ENCODE data around the gene COPE.

COPE gene

DNA sequence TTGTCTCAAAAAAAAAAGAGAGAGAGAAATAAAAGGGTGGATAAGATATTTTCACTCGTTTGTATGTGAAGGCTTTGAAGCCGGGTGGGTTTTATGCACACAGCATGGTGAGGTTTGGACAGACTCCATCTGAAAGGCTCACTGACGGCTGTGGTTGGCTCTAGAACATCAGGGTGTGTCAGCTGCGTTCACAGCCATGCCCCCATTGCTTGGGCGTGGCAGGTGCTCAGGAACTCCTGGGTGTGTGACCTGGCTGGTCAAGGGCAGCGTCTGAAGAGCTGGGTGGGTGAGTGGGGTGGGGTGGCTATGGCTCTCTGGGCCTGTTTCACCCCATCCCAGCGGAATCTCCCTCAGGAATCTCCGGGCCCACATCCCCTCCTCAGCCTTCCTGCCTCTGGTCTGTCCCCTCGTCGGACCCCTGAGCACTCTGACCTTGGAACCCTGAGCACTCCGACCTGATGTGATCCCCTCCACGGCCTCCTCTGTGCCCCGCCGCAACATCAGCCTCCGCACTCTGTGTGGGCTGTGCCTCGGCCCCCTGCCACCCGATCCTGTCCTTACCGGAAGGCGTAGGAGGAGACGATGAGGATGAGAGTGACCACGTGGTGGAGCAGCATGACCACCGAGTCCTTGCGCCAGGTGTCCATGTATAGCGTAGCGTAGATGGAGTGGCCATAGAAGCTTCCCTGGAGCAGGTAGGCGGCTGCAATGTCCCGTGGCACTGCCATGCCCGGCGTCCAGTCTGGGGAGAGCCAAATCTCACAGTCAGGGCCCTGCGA is 35.5 kb downstream of the COPE start:
- DNase-seq (ENCODE audit: insufficient read length, low spot score) (no peak), FAIRE-seq (no peak)
- no peak for TF ChIP-seq POLR2A (IDR thresholded peaks at IDR 0.05; ENCODE audit: low read depth, low read length)

DNA sequence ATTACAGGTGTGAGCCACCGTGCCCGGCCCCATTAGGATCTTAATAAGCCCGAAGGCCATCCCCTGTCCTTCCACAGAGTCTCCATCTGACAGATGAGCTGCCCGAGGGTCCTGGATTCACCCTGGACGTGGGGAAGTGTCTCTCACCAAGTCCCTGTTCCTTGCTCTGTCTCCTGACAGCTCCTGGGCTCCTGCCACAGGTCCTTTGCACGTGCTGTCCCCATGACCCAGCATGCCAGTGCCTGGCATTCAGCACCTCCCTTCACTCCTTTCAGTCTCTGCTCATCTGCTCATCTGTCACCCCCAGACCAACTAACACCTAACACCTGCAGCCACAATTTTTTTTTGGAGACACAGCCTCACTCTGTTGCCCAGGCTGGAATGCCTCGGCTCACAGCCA is 37.7 kb downstream of the COPE start:
- no peak for TF ChIP-seq POLR2A (IDR thresholded peaks at IDR 0.05; ENCODE audit: low read depth, low read length)
- FAIRE-seq (no peak), DNase-seq (ENCODE audit: insufficient read length, low spot score) (no peak)

DNA sequence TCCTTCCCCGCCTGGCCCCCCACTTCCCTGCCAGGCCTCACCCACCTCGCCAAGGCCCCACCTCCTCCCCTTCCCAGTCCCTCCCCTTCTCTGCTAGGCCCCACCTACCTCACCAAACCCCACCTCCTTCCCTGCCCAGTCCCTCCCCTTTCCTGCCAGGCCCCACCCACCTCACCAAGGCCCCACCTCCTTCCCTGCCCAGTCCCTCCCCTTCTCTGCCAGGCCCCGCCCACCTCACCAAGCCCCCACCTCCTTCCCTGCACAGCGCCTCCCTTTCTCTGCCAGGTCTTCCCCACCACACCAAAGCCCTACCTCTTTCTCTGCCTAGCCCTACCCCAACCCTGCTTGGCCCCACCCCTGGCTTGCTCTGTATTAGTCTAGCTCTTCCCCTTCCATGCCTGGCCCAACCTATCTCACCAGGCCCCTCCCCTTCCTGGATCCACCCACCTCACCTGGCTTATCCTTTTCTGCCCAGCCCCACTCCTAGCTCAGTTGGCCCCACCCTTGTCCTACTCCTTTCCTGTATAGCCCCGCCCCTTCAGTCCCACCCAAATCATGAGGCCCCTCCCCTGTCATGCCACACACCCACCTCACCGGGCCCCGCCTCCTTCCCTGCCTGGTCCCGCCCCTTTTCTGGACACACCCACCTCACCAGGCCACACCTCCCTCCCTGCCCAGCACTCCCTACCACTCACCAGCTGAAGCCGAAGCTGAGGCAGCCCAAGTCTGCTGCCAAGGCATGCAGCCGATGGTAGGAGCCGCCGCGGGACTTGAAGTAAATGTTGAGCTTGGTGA is 39.4 kb downstream of the COPE start:
- FAIRE-seq (no peak), DNase-seq (ENCODE audit: insufficient read length, low spot score) (no peak)
- no peak for TF ChIP-seq POLR2A (IDR thresholded peaks at IDR 0.05; ENCODE audit: low read depth, low read length)

DNA sequence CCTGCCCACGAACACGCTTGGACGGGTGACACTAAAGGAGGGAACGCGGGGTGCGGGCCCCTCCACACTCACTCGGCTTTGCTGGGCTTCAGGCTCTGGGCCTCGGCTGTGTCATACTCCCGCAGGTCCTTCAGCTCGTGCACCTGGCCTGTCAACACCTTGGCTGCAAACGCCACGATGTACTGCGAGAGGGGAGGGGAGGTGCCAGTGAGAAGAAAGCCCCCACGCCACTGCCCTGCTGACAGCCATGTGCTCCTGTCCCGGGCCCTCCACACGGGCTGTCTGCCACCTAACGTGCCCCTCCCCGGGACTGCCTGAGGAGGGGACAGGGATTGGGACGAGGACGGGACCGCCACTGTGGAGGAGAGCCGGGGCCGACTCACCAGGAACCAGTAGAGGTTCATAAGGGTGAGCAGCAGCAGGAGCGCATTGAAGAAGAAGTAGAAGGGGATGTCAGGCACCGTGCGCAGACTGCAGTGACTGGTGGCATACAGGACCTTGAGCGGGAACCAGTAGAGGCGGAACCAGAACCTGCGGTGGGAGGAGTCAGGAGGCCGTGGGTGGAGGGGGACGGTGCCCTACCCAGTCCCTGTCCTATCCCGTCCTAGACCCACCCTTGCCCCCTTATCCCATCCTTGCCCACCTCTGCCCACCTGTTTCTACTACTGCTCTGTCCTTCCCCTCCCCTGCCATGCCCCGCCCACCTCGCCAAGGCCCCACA is 40.2 kb downstream of the COPE start:
- TF ChIP-seq POLR2A (IDR thresholded peaks at IDR 0.05; ENCODE audit: low read depth, low read length), result no peak
- no peak for FAIRE-seq
- DNase-seq (ENCODE audit: insufficient read length, low spot score), result no peak

DNA sequence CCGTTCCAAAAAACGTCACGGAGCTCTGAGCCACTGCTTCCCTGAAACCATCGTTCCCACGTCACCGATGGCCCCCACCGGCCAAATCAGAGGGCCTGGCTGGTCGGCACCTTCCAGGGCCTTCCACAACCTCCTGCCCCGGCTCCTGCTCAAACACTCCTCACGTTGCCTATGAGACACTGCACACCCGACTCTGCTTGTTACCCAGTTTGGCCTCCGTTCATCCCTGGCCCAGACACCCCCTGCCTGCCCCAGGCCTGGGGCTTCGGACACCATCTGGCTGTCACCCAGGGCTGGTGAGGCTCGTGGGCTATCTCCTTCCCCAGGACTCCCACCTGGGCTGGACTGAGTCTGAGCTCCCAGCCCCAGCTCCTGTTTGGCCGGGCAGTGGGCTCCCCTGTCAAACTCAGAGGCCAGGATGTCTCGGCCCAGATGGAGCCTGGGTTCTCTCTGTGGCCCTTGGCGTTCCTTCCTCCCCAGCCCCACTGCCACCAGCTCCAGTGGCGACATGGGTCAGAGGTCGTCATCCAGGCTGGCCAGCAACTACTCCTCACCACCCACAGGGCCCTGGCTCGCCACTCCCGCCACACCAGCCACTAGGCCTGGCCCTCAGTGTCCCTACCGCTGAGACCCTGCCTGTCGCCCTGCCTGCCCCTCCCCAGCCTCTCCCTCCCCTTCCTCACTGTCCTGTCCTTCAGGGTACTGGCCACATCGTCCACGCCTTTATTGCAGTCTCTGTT is 41.0 kb downstream of the COPE start:
- DNase-seq (ENCODE audit: insufficient read length, low spot score), result no peak
- no peak for FAIRE-seq
- TF ChIP-seq POLR2A (IDR thresholded peaks at IDR 0.05; ENCODE audit: low read depth, low read length), result no peak

DNA sequence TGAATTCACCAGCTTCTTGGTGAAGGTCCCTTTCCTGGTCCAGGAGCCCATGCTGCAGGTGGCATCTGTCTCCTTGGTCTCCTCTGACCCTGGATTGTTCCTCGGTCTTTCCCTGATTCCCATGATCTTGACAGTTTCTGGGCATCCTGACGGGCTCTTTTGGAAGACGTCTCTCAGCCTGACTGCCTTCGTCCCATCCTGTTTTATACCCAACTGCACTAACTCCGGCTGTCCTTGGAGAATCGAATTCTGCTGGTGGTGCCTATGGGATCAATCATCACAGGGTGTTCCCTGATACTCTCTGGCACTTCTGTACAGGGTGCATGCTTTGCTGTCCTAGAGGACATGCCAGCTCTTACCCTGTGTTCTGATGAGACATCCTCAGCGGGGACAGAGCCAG is 42.3 kb downstream of the COPE start:
- no peak for DNase-seq (ENCODE audit: insufficient read length, low spot score)
- TF ChIP-seq POLR2A (IDR thresholded peaks at IDR 0.05; ENCODE audit: low read depth, low read length), result no peak
- FAIRE-seq, result no peak

DNA sequence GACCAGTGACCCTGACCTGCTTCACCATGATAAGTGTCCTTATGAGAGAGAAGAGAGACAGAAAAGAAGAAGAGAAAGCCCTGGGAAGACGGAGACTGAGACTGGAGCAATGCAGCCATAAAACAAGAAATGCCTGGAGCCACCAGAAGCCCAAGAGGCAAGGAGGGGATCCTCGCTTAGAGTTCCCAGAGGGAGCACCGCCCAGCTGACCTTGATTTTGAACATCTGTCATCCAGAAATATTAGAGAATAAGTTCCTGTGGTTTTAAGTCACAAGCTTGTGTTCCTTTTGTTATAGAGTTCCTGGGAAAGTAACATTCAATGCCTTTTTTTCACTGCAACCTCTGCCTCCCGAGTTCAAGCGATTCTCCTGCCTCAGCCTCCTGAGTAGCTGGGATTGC is 43.5 kb downstream of the COPE start:
- FAIRE-seq (no peak), DNase-seq (ENCODE audit: insufficient read length, low spot score) (no peak)
- TF ChIP-seq POLR2A (IDR thresholded peaks at IDR 0.05; ENCODE audit: low read depth, low read length), result no peak

DNA sequence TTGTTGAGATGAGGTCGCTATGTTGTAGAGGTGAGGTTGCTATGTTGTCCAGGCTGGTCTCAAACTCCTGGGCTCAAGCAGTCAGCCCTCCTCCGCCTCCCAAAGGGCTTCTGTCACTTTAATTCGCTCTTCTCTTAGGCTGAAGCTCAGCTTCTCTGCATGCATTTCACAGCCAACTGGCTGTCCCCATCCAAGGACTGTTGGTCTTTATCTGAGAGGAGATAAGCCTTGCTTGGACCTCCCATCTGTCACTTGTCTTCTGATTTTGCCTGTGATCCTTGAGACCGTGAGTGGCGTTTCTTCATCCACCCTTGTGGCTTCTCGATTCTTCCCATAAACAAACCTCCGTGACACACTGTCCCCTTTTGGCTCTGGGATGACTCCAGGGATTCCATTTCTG is 47.6 kb downstream of the COPE start:
- DNase-seq (ENCODE audit: insufficient read length, low spot score) (no peak), FAIRE-seq (no peak)
- TF ChIP-seq POLR2A (IDR thresholded peaks at IDR 0.05; ENCODE audit: low read depth, low read length), result no peak

DNA sequence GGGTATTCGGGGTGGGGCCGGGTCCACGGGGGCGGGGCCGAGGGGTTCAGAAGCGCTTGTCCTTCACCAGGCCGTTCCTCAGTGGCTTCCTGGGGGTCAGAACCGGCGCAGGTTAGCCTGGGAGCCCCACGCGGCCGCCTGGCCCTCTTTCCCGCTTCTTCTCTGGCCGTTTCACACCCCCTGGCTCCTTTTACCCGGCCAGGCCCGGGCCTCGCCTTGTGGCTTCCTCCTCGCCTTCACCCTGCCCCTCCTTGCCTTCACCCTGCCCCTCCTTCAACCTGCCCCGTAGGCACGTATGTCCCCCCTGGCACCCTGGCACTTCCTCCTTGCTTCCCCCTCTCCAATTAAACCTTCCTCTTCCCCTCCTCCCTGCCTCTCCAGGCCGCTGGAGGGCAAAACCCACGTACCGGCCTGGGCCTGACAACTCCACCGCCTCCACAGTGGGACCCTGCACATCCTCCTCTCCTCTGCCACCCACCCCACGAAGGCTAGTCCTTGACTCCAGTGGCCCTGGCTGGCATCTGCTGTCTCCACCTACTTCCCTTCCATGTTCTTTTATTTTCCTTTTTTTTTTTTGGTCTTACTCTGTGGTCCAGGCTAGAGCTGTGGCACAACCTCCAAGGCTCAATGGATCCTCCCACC is 48.5 kb downstream of the COPE start:
- TF ChIP-seq POLR2A (IDR thresholded peaks at IDR 0.05; ENCODE audit: low read depth, low read length), result no peak
- DNase-seq (ENCODE audit: insufficient read length, low spot score) (no peak), FAIRE-seq (no peak)

DNA sequence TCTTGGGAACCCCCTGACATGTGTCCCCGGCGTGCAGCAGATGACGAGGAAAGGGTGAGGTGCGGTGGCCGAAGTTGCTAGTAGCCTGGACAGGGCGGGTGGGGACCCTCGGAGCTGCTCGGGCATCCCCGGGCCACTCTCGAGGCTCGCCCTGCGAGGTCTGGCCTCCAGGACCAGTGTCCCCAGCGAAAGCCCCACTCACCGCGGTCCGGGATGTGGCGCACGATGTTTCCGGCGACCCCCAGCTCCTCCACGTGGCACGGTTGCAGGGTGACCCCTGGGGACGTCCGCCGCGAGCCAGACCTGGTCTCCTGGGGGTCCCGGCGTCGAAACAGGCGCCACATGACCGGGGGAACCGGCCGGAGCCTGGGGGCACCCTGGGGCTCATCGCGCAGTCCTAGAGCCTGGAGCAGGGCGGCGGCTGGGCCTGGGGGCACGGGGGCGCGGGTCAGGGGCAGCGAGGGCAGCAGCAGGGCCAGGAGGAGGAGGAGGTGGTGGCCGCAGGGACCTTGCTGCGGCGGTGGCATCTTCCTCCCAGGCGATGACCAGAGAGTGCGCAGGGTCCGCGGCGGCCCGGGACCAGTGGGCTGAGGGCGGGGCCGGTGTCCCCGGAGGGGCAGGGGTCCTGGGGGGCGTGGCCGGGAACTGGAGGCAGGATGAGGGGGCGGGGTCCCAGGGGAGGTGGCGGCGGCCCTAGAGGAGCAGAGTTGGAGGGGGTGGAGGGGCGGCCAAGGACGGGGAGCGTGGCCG is 49.2 kb downstream of the COPE start:
- FAIRE-seq (no peak), DNase-seq (ENCODE audit: insufficient read length, low spot score) (no peak)
- no peak for TF ChIP-seq POLR2A (IDR thresholded peaks at IDR 0.05; ENCODE audit: low read depth, low read length)

DNA sequence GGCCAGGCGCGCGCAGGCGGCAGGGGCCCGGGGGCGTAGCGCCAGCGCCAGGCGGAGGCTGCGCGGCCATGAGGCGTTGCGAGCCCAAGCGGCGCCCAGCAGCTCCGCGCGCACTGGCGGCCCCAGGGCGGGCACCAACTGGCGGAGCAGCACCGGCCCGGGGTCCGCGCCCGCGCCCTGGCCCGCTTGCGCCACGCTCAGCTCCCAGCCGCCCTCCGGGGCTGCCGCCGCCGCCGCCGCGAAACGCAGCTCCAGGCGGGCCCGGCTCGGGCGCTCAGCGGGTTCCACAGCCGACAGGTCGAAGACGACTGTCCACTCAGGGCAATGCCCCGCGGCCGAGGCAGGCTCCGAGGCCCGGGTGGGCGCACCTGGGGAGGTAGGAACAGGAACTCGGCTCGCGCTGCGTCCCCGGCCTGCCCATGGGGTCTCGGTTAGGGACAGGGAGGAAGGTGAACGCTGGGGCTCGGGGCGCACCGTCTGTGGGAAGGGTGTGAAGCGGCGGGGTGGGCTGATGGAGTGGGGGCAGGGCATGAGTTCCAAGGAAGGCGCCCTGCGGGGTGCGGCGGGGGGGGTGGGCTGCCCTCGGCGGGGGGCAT is 50.1 kb downstream of the COPE start:
- DNase-seq (ENCODE audit: insufficient read length, low spot score) (no peak), FAIRE-seq (no peak)
- no peak for TF ChIP-seq POLR2A (IDR thresholded peaks at IDR 0.05; ENCODE audit: low read depth, low read length)

DNA sequence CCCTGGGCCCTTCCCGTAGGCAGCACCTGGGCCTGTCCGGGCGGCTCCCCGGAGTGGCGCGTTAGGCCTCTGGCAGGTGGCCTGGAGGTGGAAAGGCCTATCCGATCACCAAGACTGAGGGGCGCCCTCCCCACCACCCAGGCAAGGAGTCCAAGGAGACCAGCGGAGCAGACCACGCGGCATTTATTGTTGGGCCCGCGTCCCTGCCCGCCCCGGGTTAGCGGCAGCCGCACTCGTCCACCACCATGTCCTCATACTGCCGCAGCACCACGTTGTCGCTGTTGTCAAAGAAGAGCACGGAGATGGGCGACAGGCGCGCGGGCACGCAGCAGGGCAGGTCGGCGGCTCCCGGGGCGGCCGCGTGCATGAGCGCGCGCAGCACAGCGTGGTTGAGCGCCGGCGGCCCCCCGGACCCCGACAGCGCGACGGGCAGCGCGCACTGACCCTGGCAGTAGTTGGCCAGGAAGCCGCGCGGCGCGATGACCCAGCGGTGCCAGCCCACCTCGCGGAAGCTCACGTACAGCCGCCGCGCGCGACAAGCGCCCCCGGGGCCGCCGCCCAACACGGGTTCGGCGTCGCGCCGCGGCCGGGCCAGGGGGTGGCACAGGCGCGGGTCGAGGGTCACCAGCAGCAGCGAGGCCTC is 50.7 kb downstream of the COPE start:
- DNase-seq (ENCODE audit: insufficient read length, low spot score) (no peak), FAIRE-seq (no peak)
- TF ChIP-seq POLR2A (IDR thresholded peaks at IDR 0.05; ENCODE audit: low read depth, low read length), result no peak

Data from H54 (cell line).